ENCODE results near the gene LRMDA.

DNA sequence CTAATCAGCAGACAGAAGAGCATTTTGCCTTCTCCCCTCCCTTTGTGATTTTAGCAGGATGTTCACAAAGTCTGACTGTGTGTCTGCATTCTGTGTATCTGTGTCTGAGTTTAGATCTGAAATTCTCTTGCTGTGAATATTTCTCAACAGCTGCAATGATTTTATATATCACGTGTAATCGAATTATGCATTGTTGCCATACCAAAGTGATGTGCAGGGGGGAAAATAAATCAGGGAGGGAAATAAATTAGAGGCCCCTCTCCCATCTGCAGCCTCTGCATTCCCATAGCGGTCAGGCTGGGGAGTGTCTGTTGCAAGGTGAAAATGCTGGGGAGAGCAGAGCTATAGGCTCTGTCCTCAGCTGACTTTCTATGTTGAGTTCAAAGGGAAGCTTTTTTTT lies 209.0 kb downstream of the LRMDA start:
- TF ChIP-seq, protein P1, sequence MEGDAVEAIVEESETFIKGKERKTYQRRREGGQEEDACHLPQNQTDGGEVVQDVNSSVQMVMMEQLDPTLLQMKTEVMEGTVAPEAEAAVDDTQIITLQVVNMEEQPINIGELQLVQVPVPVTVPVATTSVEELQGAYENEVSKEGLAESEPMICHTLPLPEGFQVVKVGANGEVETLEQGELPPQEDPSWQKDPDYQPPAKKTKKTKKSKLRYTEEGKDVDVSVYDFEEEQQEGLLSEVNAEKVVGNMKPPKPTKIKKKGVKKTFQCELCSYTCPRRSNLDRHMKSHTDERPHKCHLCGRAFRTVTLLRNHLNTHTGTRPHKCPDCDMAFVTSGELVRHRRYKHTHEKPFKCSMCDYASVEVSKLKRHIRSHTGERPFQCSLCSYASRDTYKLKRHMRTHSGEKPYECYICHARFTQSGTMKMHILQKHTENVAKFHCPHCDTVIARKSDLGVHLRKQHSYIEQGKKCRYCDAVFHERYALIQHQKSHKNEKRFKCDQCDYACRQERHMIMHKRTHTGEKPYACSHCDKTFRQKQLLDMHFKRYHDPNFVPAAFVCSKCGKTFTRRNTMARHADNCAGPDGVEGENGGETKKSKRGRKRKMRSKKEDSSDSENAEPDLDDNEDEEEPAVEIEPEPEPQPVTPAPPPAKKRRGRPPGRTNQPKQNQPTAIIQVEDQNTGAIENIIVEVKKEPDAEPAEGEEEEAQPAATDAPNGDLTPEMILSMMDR (IDR thresholded peaks at IDR 0.05), result no peak
- TF ChIP-seq POLR2AphosphoS5 (IDR thresholded peaks at IDR 0.05) (no peak), POLR2A (IDR thresholded peaks at IDR 0.05) (no peak)
